Measurements from ENCODE around the gene AGTRAP.

The AGTRAP gene, protein sequence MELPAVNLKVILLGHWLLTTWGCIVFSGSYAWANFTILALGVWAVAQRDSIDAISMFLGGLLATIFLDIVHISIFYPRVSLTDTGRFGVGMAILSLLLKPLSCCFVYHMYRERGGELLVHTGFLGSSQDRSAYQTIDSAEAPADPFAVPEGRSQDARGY

DNA sequence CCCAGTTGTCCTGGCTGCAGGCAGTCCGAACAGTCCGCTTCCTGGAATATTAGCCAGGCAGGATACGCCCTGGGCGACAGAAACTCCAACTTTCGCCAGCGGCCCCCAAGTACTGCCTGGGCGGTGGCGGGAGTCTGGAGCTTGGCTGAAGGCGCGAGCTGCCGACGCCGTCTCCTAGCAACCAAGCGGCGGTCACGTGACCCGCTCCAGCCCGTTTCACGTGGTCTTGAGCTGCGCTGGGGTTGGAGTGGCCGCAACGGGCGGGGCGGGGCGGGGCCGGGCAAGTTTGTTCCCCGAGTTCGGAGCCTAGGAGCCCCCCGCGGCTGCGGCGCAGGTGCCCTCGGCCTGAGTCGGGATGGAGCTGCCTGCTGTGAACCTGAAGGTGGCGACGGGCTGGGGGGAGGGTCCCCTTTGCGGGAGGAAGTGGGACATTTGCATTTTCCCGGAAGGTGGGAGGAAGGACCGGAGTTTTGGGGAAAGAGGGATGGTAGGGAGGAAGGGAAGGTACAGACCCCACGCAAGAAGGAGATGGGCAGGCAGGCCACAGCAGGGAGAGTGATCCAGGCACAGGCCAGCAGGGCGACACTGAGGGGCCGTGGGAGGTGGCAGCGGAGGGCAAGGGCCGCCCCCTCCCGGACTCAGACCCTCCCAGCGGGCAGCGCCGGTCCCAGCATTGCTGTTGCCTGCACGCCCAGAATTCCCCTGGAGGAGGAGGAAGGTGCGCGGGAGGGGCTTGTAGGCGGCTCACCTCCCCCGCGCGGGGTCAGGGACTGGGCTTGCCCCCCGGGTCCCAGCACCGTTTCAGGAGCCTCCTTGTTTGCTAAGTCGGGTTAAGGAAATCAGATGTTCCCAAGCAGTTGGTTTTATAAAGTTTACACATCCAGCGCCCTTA is at the start of gene AGTRAP:
Gene AGTRAP, plus strand, starts transcription at position 283 of the 892 bp plus-strand sequence. Its CDS starts 73 bp downstream, at position 356.
- peak; percentile 91 for DNase-seq

DNA sequence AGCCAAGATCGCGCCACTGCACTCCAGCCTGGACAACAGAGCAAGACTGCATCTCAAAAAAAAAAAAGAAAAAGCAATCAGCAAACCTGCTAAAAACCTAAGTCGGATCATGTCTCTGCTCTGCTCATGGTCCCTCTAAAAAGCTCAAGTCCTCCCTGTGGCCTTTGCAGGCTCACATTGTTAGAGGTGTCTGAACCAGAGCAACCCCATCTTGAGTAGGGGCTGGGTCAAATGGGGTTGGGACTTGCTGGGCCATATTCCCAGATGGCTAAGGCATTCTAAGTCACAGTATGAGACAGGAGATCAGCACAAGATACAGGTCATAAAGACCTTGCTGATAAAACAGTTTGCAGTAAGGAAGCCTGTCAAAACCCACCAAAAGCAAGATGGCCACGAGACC is 47.4 kb upstream of the AGTRAP start:
- DNase-seq: no peak

DNA sequence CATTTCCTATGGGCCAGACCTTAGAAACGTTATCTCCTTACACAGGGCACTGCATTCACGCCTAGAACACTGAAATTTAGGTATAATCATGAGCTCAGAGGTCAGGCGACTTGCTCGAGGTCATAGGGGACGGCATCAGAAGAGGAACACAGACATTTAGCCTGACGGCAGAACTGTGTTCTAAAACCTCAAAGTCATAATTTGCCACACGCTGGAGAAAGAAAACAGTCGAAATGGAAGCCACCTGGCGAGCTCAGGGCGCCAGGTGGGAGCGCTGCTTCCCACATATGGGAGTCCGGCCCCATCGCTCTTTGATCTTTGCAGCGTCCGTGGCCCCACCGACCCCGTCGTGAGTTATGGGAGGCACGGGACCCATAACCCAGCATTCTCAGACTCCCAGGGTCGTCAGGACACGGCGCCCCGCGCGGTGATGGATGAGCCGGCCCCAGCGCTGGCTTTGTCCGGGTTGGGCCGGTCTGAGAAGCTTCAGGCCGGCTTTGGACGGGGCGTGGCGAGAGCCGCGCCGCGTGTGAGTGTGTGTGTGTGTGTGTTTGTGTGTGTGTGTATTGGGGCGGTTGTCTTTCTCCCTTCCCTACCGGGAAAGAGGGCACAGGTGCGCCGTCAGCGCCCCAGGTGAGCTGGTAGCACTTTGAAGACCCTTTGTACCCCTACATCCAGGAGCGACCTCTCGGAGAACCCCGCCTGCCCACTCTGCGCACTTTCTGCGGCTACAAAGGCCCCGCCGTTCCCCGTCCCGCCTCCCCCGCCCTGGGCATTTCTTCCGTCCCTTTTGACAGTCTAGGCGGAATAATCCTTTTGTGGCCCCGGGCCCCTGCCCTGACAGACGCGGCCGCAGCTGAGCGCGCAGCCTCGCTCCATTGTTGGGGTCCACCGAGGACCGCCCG is 45.3 kb upstream of the AGTRAP start:
- DNase-seq: no peak

DNA sequence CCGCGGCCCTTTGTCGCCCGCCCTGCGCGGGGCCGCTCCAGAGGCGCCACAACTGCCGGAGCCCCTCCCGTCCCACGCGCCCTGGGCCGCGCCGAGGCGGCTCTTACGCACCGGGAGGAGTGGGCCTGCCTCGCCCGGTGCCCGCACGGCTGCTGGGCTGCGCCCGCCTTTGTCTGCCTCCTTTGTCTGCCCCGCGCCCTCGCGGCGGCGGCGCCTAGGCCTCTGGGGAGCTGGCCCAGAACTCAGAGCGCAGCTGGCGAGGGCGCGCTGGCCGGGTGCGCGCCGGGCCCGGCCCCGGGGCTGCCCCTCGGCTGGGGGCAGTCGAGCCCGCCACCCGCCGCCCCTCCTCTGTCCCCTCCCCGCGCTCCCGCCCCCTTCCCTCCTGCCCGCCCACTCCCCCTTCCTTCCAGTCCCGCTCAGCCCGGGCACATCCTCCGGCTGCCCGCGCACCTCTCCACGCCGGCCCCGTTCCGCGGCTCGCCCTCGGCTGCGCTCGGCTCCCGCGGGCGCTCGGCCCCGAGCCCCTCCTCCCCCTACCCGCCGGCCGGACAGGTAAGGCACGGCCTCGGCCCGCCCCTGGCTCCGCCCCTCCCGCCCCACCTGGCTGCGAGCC is 44.5 kb upstream of the AGTRAP start, which contains the start of gene DRAXIN:
Gene DRAXIN, plus strand, starts transcription at position 409 of the 613 bp plus-strand sequence. CDS start 14,549 bp downstream, outside the sequence.
- DNase-seq: peak; percentile 67

DNA sequence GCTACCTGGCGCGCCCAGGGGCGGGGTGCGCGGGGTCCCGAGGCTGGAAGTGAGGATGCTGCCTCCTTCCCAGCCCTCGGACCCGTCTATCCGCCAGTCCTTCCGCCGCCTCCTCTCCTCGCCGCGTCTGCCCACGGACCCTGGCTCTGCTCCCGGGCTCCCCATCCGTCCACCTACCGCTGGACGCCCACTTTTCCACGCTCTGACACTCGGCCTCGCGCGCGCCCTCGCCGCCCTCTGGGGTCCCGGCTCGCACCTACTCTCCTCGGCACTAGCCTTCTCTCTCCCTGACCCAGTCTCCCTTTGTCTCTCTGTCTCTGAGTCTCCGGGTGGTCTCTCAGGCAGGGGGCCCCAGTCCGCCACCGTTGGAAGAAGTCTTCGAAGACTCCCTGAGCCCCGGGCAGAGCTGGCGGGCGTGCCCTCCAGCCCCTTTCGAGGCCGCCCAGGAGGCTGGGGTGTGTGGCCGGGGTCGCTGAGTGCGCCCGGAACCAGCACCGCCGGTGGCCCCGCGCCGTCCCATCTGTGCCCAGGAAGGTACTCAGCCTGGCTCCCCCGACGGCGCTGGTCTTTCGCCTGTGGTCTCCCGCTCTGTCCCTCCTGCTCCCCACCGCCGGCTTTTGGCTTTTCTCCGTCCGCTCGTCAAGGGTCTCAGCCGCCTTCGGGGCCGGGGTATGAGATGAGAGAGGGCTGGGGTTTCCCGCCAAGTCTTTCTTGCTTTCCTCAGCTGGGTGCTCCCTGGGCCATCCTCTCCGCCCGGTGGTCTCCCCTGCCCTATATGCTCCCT is 43.8 kb upstream of the AGTRAP start:
- DNase-seq: no peak

DNA sequence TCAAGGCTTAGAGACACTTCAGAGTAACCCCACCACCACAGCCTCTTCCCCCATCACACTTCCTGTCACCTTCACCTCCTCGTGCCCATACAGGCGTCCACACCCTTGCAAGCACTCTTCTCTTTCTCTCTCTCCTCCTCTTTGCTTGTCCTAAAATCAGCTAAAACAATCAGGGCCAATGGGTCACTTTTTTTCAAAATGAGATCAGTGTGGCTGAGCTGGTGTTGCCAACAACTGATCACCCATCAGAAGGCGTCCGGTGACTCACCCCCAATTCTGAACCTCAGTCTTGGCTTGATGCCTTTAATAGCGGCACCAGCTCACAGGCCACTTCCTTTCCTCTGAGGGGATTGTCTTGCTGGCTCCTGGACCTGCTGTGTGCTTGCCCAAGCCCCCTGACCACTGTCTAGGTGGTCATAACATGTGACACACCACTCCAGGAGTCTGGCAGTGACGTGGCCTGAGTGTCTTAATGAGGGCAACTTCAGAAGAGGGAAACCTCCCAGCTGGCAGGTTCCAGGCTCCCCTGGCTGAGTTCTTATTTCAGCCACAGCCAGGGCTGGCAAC is 42.8 kb upstream of the AGTRAP start:
- peak; percentile 73 for DNase-seq

DNA sequence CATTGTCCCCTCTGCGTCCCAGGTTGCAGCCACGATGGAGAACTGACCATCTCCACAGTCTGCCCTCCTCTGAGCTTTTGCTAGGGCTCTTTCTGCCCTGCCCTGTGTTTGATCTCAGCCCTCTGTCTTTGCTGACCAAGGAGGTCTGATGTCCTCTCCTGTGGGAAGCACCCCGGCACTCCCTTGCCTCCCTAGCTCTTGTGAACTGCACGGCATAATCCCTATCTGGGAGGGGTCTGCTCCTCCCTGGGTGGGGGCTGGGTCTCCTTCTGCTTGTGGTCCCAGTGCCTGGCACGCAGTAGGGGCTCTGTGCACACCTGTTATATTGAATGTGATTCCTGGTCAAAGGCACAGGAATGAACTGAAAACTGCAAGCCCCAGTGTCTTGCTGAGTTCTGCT is 42.0 kb upstream of the AGTRAP start:
- no peak for DNase-seq

DNA sequence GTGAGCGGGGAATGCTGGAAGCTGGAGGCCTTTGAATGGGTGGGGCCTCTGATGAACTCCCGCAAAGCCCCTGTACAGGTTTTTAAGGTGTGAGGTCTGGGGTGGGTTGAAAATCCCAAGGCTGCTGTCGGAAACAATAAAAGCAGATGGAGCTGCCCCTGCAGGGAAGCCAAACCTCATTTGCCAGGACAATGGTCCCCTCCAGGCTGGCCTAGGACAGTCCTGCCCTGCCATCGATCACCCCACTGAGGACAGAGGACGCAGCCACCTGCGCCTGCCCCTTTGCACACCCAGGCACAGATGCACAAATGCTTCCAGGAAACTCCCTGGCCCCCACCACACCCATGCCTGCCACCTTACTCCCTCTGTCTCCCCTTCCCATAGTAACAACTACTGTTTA is 40.1 kb upstream of the AGTRAP start:
- no peak for DNase-seq

DNA sequence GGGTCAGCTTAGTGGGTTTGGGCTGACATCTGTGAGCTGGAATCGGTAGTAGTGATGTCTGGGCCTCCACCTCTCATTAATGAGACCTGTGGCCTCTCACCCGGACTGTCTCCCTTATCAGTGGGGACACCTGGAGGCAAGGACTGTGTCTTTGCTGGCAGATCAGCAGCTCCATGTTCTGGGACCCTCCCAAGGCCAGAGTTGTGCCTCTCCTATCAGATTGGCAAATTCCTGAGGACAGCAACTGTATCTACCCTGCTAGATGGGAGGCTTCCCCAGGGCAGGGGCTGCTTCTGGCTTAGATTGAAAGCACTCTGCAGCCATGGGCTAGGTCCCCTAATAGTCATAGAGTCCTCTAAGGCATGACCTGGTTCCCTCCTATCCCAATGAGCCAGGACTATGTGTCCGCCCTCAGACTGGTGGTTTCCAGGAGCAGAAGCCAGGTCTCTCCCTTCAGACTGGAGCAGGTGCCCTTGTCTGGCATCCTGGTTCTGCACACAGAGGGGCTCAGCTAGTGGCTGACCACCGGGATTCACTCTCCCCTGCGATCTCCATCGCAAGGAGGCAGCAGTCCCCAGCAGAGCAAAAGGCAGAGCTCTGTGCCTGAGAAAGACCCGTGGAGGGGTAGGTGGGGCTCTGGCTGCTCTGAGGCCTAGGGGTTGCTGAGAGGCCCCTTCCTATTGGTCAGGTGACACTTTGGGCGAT is 38.6 kb upstream of the AGTRAP start:
- DNase-seq: no peak

DNA sequence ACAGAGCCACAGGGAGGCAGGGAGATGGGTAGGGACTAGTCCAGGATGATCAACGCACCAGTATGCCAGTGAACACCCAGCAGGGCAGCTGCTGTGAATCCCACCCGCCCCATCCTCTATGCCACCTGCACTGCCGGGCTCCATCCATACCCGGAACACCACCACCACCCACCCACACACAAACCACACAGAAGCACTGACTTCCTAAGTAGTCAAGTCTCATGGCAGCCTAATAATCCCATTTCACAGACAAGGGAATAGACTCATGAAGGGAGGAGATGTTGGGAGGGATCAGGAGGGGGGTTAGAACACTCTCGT is 38.1 kb upstream of the AGTRAP start:
- no peak for DNase-seq

DNA sequence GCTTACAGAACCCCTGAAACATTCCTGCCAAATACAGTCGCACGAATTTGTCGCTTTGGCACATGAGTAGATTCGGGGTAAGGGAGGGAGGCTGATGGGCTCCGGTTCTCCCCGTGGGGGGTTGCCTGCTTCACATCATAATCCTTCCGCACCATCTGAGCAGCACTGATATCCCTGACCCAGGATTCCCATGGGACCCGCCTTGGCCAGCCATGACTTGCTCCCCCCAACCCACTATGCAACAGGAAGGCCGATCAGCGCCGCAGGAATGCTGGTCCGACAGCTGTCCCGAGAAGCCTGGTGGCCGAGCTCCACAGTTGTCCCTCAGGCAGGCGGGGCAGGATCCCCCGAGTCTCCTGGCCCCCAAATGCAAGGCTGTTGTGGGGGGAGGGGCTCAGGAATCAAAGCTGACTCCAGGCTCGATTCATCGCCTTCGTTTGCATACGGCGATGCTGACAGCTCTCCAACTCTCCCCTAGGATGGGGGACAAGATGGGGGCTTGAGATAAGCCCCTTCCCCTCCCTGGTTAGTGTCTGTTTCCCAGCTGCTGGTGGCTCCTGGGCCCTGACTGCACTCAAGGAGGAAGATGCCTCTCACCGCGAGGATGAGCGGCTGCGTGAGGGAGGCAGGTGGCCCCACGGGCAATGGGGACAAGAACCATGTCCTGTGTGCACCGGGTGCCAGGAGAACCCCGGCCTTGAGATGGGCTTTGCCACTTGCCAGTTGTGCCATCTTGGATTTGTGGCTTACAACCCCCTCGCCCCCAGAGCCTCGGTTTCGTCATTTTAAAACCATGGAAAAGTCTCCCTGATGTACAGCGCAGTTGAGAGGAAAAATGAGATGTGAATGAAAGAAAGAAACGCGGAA is 35.1 kb upstream of the AGTRAP start:
- DNase-seq: no peak

DNA sequence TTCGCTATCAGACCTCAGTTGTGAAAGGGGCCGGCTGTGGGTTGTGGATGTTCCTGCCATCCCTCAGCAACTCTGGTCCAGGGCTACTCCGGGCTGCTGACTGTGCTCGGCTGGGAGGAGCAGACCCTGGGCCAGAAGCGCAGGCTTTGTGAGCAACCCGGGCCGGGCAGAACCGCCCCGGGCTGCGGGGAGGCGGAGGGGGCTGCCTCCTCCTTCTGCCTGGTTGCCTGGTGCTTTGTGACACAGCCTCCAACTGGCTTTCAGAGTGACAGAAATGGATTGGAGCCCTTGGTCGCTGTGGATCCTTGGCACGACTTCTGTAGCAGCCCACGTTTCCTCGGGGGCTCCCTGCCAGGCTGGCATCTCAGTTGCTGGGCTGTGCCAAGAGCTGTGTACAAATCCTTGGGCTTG is 34.4 kb upstream of the AGTRAP start:
- DNase-seq: no peak

DNA sequence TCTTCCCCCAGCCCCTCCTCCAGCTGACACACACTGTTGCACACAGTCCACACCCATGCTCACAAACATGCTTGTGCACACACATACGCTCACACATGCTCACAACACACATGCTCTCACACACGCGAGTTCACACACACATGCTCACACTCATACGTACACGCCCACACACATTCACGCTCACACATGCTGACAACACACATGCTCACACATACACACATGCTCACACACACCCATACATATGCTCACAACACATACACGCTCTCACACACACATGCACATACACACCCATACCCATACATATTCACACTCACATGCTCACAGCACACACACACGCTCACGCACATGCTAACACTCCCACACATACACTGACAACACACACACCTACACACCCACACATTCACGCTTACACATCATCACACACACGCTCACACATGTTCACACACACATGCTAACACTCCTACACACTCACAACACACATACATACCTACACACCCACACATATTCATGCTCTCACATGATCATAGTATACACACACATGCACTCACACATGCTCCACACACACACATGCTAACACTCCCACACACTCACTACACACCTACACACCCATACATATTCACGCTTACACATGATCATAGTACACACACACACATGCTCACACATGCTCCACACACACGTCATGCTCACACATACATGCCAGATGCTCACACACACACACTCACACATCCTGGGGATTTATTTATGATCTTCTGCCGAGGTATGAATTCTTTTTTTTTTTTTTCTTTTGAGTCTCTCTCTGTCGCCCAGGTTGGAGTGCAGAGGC is 33.7 kb upstream of the AGTRAP start:
- no peak for DNase-seq

DNA sequence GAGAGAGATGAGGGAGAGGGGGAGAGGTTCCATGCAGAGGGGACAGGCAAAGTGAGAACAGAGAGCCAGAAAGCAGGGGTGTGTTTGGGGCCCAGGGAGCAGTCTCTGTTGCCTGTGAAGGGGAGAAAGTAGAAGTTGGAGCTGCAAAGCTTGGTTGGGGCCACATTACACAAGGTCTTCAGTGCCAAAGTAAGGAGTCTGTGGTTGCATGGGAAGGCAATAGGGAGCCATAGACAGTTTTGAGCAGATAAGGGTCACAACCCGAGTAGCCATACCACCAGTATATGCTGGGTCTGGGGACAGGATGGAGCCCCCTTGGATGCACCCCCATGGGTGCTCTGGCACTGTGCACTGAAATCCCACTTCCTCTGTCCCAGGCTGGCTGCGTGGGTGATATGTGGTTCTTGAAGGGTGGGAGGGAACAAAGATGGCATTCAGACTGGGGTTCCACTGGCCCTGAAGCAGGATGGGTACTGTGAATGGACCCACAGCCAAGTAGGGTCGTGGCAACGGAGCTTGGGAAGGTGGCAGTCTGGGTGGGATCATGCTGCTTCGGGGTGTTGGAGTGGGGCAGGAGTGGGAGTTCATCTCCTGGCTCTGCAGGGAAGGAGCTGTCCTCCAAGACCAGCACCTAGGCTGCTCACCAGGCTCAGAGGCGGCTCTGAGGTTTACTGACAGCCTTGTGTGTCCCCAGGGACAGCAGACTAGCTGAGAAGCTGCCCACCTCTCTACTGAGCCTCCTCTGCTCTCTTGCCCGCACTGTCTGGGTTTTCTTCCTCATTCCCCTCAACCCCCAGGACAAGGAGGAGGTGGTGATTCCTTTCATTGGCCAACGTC is 32.4 kb upstream of the AGTRAP start:
- DNase-seq: no peak

DNA sequence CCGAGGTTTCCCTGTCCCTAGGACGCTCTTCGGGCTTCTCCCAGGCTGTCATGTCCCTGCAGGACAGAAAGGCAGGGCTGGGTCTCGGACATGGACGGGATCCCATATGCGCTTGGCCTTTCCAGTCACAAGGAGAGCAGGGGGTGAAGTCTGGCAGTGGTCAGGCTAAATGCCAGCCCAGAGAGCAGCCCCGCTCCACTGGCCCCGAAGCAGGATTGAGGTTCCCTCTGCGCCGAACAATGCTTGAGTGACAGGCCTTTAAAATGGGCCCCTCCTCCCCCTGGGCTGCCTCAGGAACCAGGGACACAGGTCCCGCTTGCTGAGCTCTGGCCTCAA is 31.8 kb upstream of the AGTRAP start:
- DNase-seq: no peak

DNA sequence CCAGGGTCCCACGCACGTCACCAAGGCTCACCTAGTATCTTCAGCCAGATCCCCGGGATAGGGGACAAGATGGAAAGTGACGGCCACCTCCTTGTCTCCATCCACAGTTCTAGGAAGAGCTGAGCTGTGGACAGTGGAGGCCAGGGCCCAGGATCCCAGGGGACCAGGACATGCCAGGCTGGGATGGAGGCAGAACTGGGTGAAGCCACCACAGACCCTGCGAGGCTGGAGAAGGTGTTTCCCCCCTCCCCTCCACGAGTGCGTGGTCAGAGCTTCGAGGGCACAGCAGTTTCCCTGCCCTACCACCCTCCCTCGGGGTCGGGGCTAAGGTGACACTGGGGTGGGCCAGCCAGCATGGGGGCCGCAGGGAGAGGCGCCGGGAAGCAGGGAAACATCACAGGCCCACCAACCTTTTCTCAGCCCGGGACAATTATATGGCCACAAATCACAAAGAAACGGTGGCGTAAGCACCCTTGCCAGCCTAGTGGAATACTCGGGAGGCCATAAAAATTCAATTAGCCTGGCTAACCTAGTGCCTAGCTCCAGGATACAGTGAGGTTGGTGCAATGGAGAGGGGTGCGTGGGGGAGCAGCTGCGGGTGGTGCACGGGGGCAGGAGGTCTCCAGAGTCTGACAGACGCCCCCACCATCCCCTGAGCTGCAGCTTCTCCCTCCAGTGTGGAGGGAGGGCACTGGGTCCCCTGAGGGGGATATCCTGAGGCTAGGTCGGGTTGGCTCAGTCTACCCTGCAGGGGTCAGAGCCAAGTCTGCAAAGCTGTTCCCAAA is 31.1 kb upstream of the AGTRAP start:
- no peak for DNase-seq

DNA sequence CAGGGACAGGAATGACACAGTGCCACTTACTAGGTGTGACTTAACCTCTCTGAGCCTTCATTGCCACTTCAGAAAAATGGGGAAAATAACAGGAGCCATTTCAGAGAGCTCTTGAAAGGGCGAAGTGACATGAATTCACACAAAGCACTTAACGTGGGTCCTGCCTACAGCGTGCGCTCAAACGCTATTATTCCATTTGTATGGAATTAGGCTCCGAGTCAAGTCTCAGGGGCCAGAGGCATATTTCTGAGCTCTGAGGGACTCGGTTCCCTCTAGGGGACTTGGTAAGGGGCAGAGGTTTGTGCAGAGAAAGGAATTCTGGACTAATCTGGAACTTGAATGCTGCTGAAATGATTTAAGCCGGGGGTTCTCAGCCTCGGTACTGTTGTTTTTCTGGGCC is 30.3 kb upstream of the AGTRAP start:
- no peak for DNase-seq

DNA sequence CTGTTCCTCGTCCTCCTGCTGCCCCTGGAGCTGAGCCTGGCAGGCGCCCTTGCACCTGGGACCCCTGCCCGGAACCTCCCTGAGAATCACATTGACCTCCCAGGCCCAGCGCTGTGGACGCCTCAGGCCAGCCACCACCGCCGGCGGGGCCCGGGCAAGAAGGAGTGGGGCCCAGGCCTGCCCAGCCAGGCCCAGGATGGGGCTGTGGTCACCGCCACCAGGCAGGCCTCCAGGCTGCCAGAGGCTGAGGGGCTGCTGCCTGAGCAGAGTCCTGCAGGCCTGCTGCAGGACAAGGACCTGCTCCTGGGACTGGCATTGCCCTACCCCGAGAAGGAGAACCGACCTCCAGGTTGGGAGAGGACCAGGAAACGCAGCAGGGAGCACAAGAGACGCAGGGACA is 29.6 kb upstream of the AGTRAP start:
- no peak for DNase-seq
